H1 (cell line): ENCODE results near the gene CCDC93. TPM values are rescaled to one million over a fixed set of nuclear protein-coding genes. Genes with fewer than 3 reads are reported as not detected.

Experiments
- CHD1 ChIP-seq: IDR thresholded peaks from 2 replicates; pipeline ENCODE4 v1.6.1; 2012; ENCODE audit warnings: low read depth, low read length, improper control_type of control experiment
- GABPA ChIP-seq: IDR thresholded peaks from 2 replicates; pipeline ENCODE4 v1.6.1; 2011; ENCODE audit warnings: mild to moderate bottlenecking, low read length, moderate library complexity, borderline replicate concordance; ENCODE audit not compliant: insufficient read depth
- KDM5A ChIP-seq: fragments of 200-600 bp; IDR thresholded peaks from 2 replicates; pipeline ENCODE4 v1.7.1; 2012; ENCODE audit warnings: mild to moderate bottlenecking, low read length, inconsistent platforms, mixed read lengths
- polyA plus RNA-seq, 7 experiments: library from polyadenylated mRNA; depleted of rRNA in 3 of 7; stranded (reverse) in 5 of 7; unstranded in 2 of 7; fragments of >200 nt in 5 of 7; fragments of 200-250 nt in 2 of 7; gene quantifications; 1 replicate in 5 of 7; 2 replicates in 1 of 7; 4 replicates in 1 of 7; pipeline versions ENCODE4 v1.2.1 to v1.2.3, GENCODE V29; 2011 to 2013; ENCODE audit warnings: missing spikeins in 2 of 7, mixed read lengths in 2 of 7
- total RNA-seq: library from RNA; stranded (reverse); fragmentation: NEBNext Ultra II Directional; extraction: Animal tissue kit (Norgen Biotek cat#: 25700); gene quantifications from 2 replicates; pipeline ENCODE4 v1.2.1, GENCODE V29; 2021
- TF ChIP-seq, protein P1 (sequence below): IDR thresholded peaks from 2 replicates; pipeline ENCODE4 v1.6.1; 2012; ENCODE audit warnings: inconsistent platforms

CCDC93 gene
- total and polyA plus RNA-seq, 2 of the 8 experiments (the other 6 are each of a cell fraction or from before 2014, with no cell fraction given): 5.5 to 18.0 TPM

DNA sequence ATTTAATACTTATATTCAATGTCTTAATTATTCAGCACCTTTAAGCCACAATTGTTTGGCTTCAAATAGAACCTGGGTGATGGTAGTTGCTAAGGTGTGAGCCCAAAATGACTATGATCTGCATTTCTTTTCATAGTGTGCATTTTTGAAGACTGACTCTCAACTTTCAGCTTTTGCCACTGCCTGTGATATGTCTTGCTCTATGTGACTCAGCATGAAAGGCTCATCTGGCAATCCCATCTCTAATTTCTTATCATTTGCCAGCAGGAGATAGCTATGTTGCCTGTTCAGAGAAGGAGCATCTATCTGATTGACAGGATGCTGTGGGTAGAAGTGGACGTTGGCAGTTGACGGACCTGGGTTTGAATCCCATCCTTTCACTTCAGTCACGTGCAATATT, 34.5 kb upstream of the CCDC93 start (continued):
- TF ChIP-seq, protein P1, sequence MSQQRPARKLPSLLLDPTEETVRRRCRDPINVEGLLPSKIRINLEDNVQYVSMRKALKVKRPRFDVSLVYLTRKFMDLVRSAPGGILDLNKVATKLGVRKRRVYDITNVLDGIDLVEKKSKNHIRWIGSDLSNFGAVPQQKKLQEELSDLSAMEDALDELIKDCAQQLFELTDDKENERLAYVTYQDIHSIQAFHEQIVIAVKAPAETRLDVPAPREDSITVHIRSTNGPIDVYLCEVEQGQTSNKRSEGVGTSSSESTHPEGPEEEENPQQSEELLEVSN: no peak
- TF ChIP-seq CHD1 (no peak), KDM5A (no peak), GABPA (no peak)
- TF ChIP-seq, all 59 proteins: peak for 0
